DMS114 treated with DMSO at 0.1 percent for 48 hours (cell line): ENCODE measurements around the gene OSBPL9.

Experiments used
- DNase-seq: peaks from one replicate; lab custom pipeline; 2025; ENCODE audit not compliant: unreplicated experiment; lab: John Stamatoyannopoulos, UW

The OSBPL9 gene

GRCh38 chr1:51616903-51617708, at the start of gene OSBPL9:
Gene OSBPL9 (plus strand): TSS chr1:51617092. CDS start chr1:51617111, 19 bp downstream.
- peak; percentile 92 for DNase-seq

GRCh38 chr1:51567653-51568052, 49.2 kb upstream of the OSBPL9 start:
- DNase-seq = no peak

- no peak for DNase-seq
Measured at GRCh38 chr1:51568231-51568935, 48.5 kb upstream of the OSBPL9 start.

- no peak for DNase-seq
Measured at GRCh38 chr1:51569284-51570062, 47.4 kb upstream of the OSBPL9 start.

GRCh38 chr1:51570063-51570710, 46.7 kb upstream of the OSBPL9 start:
- DNase-seq = no peak

- DNase-seq = no peak
Measured at GRCh38 chr1:51572365-51572764, 44.5 kb upstream of the OSBPL9 start.

- DNase-seq = no peak
Measured at GRCh38 chr1:51574796-51575195, 42.1 kb upstream of the OSBPL9 start.

GRCh38 chr1:51575406-51576084, 41.3 kb upstream of the OSBPL9 start:
- no peak for DNase-seq

GRCh38 chr1:51576085-51576444, 40.8 kb upstream of the OSBPL9 start:
- no peak for DNase-seq

- DNase-seq = no peak
Measured at GRCh38 chr1:51576923-51577322, 40.0 kb upstream of the OSBPL9 start.

GRCh38 chr1:51578383-51579109, 38.3 kb upstream of the OSBPL9 start:
- DNase-seq = no peak

- DNase-seq = no peak
Measured at GRCh38 chr1:51581238-51581637, 35.7 kb upstream of the OSBPL9 start.

GRCh38 chr1:51583532-51583931, 33.4 kb upstream of the OSBPL9 start:
- DNase-seq = no peak

GRCh38 chr1:51584021-51584420, 32.9 kb upstream of the OSBPL9 start:
- no peak for DNase-seq

GRCh38 chr1:51592711-51593110, 24.2 kb upstream of the OSBPL9 start:
- DNase-seq = no peak

GRCh38 chr1:51594716-51595115, 22.2 kb upstream of the OSBPL9 start:
- DNase-seq = no peak

GRCh38 chr1:51600529-51600928, 16.4 kb upstream of the OSBPL9 start:
- DNase-seq = no peak

GRCh38 chr1:51600965-51601364, 15.9 kb upstream of the OSBPL9 start:
- no peak for DNase-seq

GRCh38 chr1:51605961-51606723, 10.8 kb upstream of the OSBPL9 start:
- no peak for DNase-seq
